NCI-H82 treated with DMSO at 0.1 percent for 48 hours (cell line): ENCODE data around the gene FAM83C.
"Not testable (repeated sequence)": the region's sequence is repeated elsewhere in the genome, so short reads cannot be mapped to it uniquely, and the experiment has no call there.

ENCODE experiments used
- DNase-seq: peaks from one replicate; lab custom pipeline; 2025; ENCODE audit not compliant: unreplicated experiment; lab: John Stamatoyannopoulos, UW

The FAM83C gene

GRCh38 chr20:35269055-35269781 lies 23.0 kb downstream of the FAM83C start:
- DNase-seq: peak; percentile 14

GRCh38 chr20:35267092-35267491 lies 25.1 kb downstream of the FAM83C start:
- no peak for DNase-seq

GRCh38 chr20:35264755-35265154 lies 27.5 kb downstream of the FAM83C start:
- peak; percentile 24 for DNase-seq

GRCh38 chr20:35263532-35264341 lies 28.5 kb downstream of the FAM83C start:
- peak; percentile 62 for DNase-seq

GRCh38 chr20:35262731-35263531 lies 29.3 kb downstream of the FAM83C start:
- DNase-seq: peak; percentile 99

GRCh38 chr20:35262321-35262720 lies 29.9 kb downstream of the FAM83C start:
- not testable (repeated sequence) for DNase-seq

- DNase-seq: no peak
Measured at GRCh38 chr20:35260426-35260825, 31.8 kb downstream of the FAM83C start.

- no peak for DNase-seq
Measured at GRCh38 chr20:35257175-35257909, 34.9 kb downstream of the FAM83C start.

GRCh38 chr20:35254448-35254999 lies 37.7 kb downstream of the FAM83C start:
- no peak for DNase-seq

GRCh38 chr20:35253010-35253409 lies 39.2 kb downstream of the FAM83C start:
- DNase-seq: no peak

GRCh38 chr20:35252598-35252997 lies 39.6 kb downstream of the FAM83C start:
- not testable (repeated sequence) for DNase-seq

- DNase-seq: no peak
Measured at GRCh38 chr20:35252037-35252461, 40.2 kb downstream of the FAM83C start.

- DNase-seq: no peak
Measured at GRCh38 chr20:35251613-35251940, 40.6 kb downstream of the FAM83C start.

- no peak for DNase-seq
Measured at GRCh38 chr20:35248641-35249475, 43.4 kb downstream of the FAM83C start.

GRCh38 chr20:35246723-35247122 lies 45.5 kb downstream of the FAM83C start:
- DNase-seq: no peak

- DNase-seq: peak; percentile 14
Measured at GRCh38 chr20:35243986-35244385, 48.2 kb downstream of the FAM83C start.

- DNase-seq: no peak
Measured at GRCh38 chr20:35243317-35243716, 48.9 kb downstream of the FAM83C start.

- DNase-seq: no peak
Measured at GRCh38 chr20:35240811-35241293, 51.4 kb downstream of the FAM83C start.

- DNase-seq: no peak
Measured at GRCh38 chr20:35240083-35240810, 52.0 kb downstream of the FAM83C start.
